ENCODE measurements around the gene EEIG1.

Gene EEIG1

DNA sequence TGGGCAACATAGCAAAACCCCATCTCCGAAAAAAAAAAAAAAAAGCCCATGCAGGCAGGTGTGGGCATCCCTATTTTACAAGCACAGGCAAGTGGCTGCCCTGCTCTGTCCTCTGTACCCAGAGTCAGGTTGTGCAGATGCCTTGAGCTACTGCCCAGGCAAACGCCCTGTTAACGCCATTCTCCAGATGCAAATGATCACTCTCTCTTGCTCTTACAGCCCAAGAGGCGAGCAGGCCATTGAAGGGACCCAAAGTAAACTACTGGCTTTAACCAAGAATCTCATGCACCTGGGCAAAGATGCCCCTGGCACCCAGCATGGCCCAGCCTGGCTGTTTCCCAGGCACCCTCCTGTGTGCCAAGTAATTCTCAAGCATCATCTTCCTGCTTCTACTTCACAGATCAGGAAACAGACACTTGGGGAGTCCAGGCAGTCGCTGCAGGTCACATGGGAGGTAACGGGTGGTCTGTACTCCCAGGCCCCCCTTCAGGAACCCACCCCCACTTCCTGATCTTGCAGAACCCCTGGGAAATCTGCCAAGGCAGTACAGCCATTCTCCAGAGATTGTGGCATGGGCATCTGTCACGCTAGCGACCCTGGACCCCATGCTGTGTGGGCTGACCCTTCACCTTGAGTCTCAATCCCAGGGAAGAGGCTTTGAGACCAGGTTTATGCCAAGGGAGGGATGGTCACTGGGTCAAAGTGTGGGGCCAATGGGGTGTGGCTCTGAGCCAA, 14.2 kb downstream of the EEIG1 start:
- Histone ChIP-seq H3K9me3 (ENCODE audit: control insufficient read depth, low read length) (no peaks in the 10 kb centered on the region), H3K36me3 (ENCODE audit: control insufficient read depth, insufficient read depth, low read length) (peaks cover 3% of the 10 kb centered on the region), H3K27ac (ENCODE audit: low read depth, low read length, severe bottlenecking) (peak overlapping the region; percentile 88), H3K4me1 (ENCODE audit: control insufficient read depth, insufficient read depth, low read length, poor library complexity, severe bottlenecking) (peaks cover 66% of the 10 kb centered on the region), H3K4me3 (ENCODE audit: extremely low read depth, insufficient read depth, low read length, poor library complexity, severe bottlenecking) (no peak overlapping the region)
- 93 to 95% methylated on average over 6 of the region's 8 CpGs for WGBS, 2 experiments (ENCODE audit: insufficient coverage in 2 of 2)

DNA sequence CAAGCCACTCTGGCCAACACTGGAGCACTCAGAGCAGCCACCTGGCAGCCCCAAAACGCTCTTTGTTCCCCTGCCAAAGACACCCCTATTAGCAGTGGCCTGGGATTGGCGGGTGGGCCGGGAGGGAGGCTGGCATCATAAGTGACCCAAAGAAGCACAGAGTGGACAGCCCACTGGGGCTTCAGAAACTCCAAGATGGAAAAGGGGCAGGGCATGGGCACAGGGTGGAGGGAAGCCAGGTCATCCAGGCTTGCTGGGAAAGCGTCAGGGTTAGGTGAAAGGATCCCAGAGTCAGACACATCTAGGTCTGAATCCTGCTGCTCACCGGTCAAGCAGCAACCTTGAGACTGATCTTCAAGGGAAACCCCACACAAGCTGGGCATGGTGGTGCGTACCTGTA, 14.8 kb downstream of the EEIG1 start:
- WGBS, 2 experiments (ENCODE audit: insufficient coverage in 2 of 2), result 89 to 93% methylated on average over 6 of the region's 6 CpGs
- Histone ChIP-seq H3K9me3 (ENCODE audit: control insufficient read depth, low read length) (no peaks in the 10 kb centered on the region), H3K36me3 (ENCODE audit: control insufficient read depth, insufficient read depth, low read length) (peaks cover 5% of the 10 kb centered on the region), H3K27ac (ENCODE audit: low read depth, low read length, severe bottlenecking) (peak overlapping the region; percentile 88), H3K4me1 (ENCODE audit: control insufficient read depth, insufficient read depth, low read length, poor library complexity, severe bottlenecking) (peaks cover 65% of the 10 kb centered on the region), H3K4me3 (ENCODE audit: extremely low read depth, insufficient read depth, low read length, poor library complexity, severe bottlenecking) (no peak overlapping the region)

DNA sequence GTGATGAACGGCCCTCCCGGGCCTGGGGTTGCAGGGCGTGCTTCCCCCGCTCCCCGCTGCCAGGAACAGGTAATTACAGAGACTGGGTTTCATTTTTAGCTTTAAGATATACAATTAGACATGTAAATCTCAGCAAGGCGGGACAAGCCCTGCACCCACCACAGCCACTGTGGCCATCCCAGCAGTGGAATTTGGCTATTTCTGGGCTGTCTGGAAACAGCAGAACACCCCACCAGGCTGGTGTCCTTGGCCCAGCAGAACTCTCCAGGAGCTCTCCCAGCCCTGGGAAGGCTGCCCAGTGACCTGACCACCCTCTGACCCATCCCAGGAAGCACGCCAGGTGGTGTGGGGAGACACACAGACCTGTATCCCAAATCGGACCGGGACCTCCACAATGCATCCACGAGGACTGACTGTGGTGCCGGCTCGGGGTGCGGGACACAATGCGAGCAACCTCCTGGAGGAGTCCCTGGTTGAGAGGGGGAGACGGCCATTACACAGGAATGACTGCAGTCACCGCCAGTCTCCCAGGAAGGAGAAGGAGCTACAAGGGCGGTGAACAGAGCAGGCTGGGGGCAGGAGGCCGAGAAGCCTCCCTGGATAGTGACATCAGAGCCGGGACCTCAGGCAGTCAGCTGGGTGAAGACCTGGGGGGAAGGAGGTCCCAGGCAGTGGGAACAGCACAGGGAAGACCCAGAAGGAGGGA, 17.3 kb downstream of the EEIG1 start:
- H3K4me3 ChIP-seq (ENCODE audit: extremely low read depth, insufficient read depth, low read length, poor library complexity, severe bottlenecking), result no peak overlapping the region
- peaks cover 5% of the 10 kb centered on the region for H3K36me3 ChIP-seq (ENCODE audit: control insufficient read depth, insufficient read depth, low read length)
- 91 to 95% methylated on average over 14 to 18 of the region's 19 CpGs for WGBS, 2 experiments (ENCODE audit: insufficient coverage in 2 of 2)
- peaks cover 45% of the 10 kb centered on the region for H3K4me1 ChIP-seq (ENCODE audit: control insufficient read depth, insufficient read depth, low read length, poor library complexity, severe bottlenecking)
- H3K9me3 ChIP-seq (ENCODE audit: control insufficient read depth, low read length), result no peaks in the 10 kb centered on the region
- peak overlapping the region; percentile 36 for H3K27ac ChIP-seq (ENCODE audit: low read depth, low read length, severe bottlenecking)

DNA sequence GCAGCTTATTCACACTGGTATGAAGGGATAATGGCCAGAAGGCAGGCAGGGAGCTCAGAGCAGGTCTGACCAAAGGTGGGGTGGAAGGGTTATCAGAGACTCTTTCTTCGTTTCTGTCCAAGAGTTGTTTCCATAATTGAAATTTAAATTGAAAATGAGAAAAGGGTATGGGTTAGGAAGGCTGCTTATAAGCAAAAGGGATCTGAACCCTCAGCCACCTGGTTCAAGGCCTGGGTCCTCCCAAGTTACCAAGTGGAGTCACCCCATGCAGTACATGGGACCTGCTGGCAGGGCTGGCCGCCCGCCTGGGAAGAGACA, 17.8 kb downstream of the EEIG1 start:
- H3K4me3 ChIP-seq (ENCODE audit: extremely low read depth, insufficient read depth, low read length, poor library complexity, severe bottlenecking), result no peak overlapping the region
- H3K9me3 ChIP-seq (ENCODE audit: control insufficient read depth, low read length), result no peaks in the 10 kb centered on the region
- no peak overlapping the region for H3K27ac ChIP-seq (ENCODE audit: low read depth, low read length, severe bottlenecking)
- peaks cover 5% of the 10 kb centered on the region for H3K36me3 ChIP-seq (ENCODE audit: control insufficient read depth, insufficient read depth, low read length)
- 95 to 100% methylated on average over 1 to 2 of the region's 3 CpGs for WGBS, 2 experiments (ENCODE audit: insufficient coverage in 2 of 2)
- peaks cover 40% of the 10 kb centered on the region for H3K4me1 ChIP-seq (ENCODE audit: control insufficient read depth, insufficient read depth, low read length, poor library complexity, severe bottlenecking)

DNA sequence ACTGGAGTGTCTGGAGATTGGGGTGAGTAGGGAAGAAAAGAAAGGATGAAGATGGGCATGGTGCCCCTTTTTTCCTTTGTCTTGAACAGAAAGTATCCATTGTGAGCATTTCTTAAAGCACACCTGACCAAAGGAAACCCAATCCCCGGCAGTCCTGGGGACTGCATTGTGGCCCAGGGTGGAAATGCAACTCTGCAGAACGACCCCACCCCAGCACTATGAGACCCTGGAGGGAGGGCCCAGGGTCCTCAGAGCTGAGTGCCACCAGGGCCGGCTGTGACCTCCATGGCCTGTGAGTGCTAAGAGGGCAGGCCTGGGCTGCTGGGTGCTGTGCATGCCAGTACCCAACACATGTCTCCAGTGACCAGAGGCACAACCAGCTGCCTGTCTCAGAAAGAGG, 18.5 kb downstream of the EEIG1 start:
- H3K9me3 ChIP-seq (ENCODE audit: control insufficient read depth, low read length), result no peaks in the 10 kb centered on the region
- H3K36me3 ChIP-seq (ENCODE audit: control insufficient read depth, insufficient read depth, low read length), result peaks cover 5% of the 10 kb centered on the region
- 56 to 61% methylated on average over 3 of the region's 3 CpGs for WGBS, 2 experiments (ENCODE audit: insufficient coverage in 2 of 2)
- H3K4me1 ChIP-seq (ENCODE audit: control insufficient read depth, insufficient read depth, low read length, poor library complexity, severe bottlenecking), result peaks cover 39% of the 10 kb centered on the region
- no peak overlapping the region for H3K27ac ChIP-seq (ENCODE audit: low read depth, low read length, severe bottlenecking)
- no peak overlapping the region for H3K4me3 ChIP-seq (ENCODE audit: extremely low read depth, insufficient read depth, low read length, poor library complexity, severe bottlenecking)

DNA sequence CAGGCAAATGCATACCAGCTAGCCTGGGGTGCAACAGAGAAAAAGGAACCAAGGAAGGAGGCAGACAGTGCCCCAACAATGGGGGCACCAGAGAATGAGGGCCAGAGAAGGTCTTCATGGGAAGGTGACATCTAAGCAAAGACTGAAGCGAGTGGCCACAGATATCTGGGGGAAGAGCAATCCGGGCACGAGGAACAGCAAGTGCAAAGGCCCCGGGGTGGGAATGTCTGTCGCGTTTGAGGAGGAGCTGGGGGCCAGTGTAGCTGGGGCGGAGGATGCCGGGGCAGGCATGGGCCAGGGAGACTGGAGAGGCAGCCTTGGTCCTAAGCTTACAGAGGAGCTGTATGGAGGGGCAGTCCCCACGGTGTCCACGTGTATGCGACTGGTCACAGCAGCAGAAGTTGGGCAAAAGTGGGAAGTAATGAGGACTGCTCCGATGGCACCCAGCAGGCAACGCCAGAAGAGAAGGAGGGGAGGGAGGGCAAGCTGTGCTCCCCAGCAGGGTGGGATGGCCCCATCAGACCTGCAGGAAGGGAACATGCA, 19.1 kb downstream of the EEIG1 start:
- WGBS, 2 experiments (ENCODE audit: insufficient coverage in 2 of 2), result 93 to 95% methylated on average over 10 to 13 of the region's 13 CpGs
- no peak overlapping the region for H3K27ac ChIP-seq (ENCODE audit: low read depth, low read length, severe bottlenecking)
- no peaks in the 10 kb centered on the region for H3K9me3 ChIP-seq (ENCODE audit: control insufficient read depth, low read length)
- no peak overlapping the region for H3K4me3 ChIP-seq (ENCODE audit: extremely low read depth, insufficient read depth, low read length, poor library complexity, severe bottlenecking)
- H3K4me1 ChIP-seq (ENCODE audit: control insufficient read depth, insufficient read depth, low read length, poor library complexity, severe bottlenecking), result peaks cover 36% of the 10 kb centered on the region
- peaks cover 5% of the 10 kb centered on the region for H3K36me3 ChIP-seq (ENCODE audit: control insufficient read depth, insufficient read depth, low read length)

DNA sequence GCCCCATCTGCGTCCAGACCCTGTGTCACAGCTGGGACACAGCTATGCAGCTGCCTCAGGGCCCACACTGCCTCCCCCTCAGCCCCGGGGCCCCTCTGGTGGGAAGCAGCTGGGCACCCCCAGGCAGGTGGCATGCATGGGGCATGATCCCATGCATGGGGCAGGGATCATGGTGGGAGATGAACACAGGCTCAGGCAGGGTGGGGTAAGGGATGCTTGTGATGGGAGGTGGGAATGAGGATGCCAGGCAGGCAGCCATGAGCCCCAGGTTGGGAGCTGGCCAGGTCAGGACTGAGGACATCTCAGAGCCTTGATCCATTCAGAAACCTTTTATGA, 19.7 kb downstream of the EEIG1 start:
- 100% methylated on average over 1 of the region's 2 CpGs for WGBS, 2 experiments (ENCODE audit: insufficient coverage in 2 of 2)
- no peak overlapping the region for H3K27ac ChIP-seq (ENCODE audit: low read depth, low read length, severe bottlenecking)
- peaks cover 30% of the 10 kb centered on the region for H3K4me1 ChIP-seq (ENCODE audit: control insufficient read depth, insufficient read depth, low read length, poor library complexity, severe bottlenecking)
- H3K9me3 ChIP-seq (ENCODE audit: control insufficient read depth, low read length), result no peaks in the 10 kb centered on the region
- peaks cover 5% of the 10 kb centered on the region for H3K36me3 ChIP-seq (ENCODE audit: control insufficient read depth, insufficient read depth, low read length)
- H3K4me3 ChIP-seq (ENCODE audit: extremely low read depth, insufficient read depth, low read length, poor library complexity, severe bottlenecking), result no peak overlapping the region

DNA sequence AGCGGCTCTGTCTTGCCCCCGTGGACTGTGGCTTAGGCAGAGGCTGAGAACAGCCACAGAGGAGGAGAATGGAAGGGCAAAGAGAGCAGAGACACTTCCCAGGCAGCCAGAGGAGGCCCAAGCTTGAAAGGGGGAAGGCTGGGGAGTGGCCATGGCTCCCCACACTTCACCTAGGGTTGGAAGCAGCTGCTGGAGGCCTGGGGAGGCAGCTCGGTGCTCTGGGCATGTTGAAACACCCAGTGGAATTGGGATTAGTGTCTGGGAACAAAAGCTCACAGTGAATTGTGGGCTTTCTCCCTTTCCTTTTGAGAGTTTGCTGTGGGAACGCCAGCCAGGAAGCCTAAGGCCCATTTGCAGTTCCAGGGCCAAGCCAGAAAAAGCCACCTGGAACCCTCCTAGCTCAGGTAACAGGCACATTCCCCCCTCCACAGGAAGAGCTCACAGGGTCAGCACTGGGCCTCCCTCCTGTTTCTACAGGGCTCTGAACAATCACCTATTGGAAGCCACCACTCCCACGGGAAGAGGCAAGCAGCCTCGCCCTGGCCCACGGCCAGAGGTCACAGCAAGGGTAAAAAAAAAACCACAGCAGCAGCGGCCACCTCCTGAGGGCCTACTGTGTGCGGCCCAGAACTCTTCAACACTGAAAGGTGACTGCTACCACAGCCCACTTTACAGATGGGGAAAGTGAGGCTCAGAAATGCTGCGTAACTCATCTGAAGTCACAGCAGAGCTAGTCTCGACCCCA, 20.2 kb downstream of the EEIG1 start:
- H3K4me1 ChIP-seq (ENCODE audit: control insufficient read depth, insufficient read depth, low read length, poor library complexity, severe bottlenecking), result peaks cover 25% of the 10 kb centered on the region
- H3K9me3 ChIP-seq (ENCODE audit: control insufficient read depth, low read length), result no peaks in the 10 kb centered on the region
- peaks cover 5% of the 10 kb centered on the region for H3K36me3 ChIP-seq (ENCODE audit: control insufficient read depth, insufficient read depth, low read length)
- H3K4me3 ChIP-seq (ENCODE audit: extremely low read depth, insufficient read depth, low read length, poor library complexity, severe bottlenecking), result no peak overlapping the region
- 85 to 96% methylated on average over 8 to 9 of the region's 11 CpGs for WGBS, 2 experiments (ENCODE audit: insufficient coverage in 2 of 2)
- peak overlapping the region; percentile 29 for H3K27ac ChIP-seq (ENCODE audit: low read depth, low read length, severe bottlenecking)

DNA sequence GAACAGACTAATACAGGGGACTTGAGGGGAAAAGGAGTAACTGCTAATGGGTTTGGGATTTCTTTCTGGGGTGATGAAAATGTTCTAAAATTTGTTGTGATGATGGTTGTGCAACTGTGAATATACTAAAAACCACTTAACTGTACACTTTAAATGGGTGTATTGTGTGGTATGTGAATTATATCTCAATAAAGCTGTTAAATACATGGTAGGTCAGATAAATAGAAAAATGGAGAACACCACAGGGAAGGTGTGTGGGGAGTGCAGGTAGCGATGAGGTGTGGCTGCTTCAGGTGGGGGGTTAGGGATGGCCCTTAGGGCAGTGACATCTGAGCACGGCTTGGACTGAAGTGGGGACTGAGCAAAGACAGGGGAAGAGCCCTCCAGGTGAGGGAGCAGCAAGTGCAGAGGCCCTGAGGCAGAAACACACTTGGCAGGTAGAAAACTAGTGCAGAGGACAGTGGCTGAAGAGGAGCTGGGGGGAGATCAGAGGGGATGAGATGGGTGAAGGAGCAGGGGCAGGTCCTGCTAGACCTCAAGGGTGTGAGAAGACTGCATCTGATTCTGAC, 20.9 kb downstream of the EEIG1 start:
- Histone ChIP-seq H3K4me1 (ENCODE audit: control insufficient read depth, insufficient read depth, low read length, poor library complexity, severe bottlenecking) (peaks cover 24% of the 10 kb centered on the region), H3K36me3 (ENCODE audit: control insufficient read depth, insufficient read depth, low read length) (peaks cover 5% of the 10 kb centered on the region), H3K4me3 (ENCODE audit: extremely low read depth, insufficient read depth, low read length, poor library complexity, severe bottlenecking) (no peak overlapping the region), H3K9me3 (ENCODE audit: control insufficient read depth, low read length) (no peaks in the 10 kb centered on the region), H3K27ac (ENCODE audit: low read depth, low read length, severe bottlenecking) (no peak overlapping the region)
- WGBS, 2 experiments (ENCODE audit: insufficient coverage in 2 of 2), result 94 to 100% methylated on average over 2 of the region's 2 CpGs

DNA sequence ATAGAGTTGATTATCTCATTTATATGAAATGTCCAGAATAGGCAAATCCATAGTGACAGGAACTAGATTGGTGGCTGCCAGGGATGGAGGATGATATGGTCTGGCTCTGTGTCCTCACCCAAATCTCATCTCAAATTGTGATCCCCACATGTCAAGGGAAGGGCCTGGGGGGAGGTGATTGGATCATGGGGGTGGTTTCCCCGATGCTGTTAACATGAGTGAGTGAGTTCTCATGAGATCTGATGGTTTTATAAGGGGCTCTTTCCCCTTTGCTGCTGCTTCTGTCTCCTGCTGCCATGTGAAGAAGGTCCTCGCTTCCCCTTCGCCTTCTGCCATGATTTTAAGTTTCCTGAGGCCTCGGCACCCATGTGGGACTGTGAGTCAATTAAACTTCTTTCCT, 21.4 kb downstream of the EEIG1 start:
- 78 to 92% methylated on average over 2 to 4 of the region's 4 CpGs for WGBS, 2 experiments (ENCODE audit: insufficient coverage in 2 of 2)
- H3K9me3 ChIP-seq (ENCODE audit: control insufficient read depth, low read length), result no peaks in the 10 kb centered on the region
- H3K4me3 ChIP-seq (ENCODE audit: extremely low read depth, insufficient read depth, low read length, poor library complexity, severe bottlenecking), result no peak overlapping the region
- peaks cover 5% of the 10 kb centered on the region for H3K36me3 ChIP-seq (ENCODE audit: control insufficient read depth, insufficient read depth, low read length)
- no peak overlapping the region for H3K27ac ChIP-seq (ENCODE audit: low read depth, low read length, severe bottlenecking)
- H3K4me1 ChIP-seq (ENCODE audit: control insufficient read depth, insufficient read depth, low read length, poor library complexity, severe bottlenecking), result peaks cover 23% of the 10 kb centered on the region
